Neural cell (in vitro differentiated cells): ENCODE measurements around the gene CPSF7. TPM values are rescaled to one million over a fixed set of nuclear protein-coding genes. Genes with fewer than 3 reads are reported as not detected.
A peak's percentile ranks its signal among the peaks of the same experiment; 100 is the strongest.

Source experiments
- H2AFZ ChIP-seq: fragments of 200-600, 300-800 bp; sonication (generic), shearing (Covaris generic); 2 replicates; pipeline ENCODE4 v1.6.0; 2014; ENCODE audit warnings: low read depth, mild to moderate bottlenecking, antibody characterized with exemption, low read length, moderate library complexity
- H3F3A ChIP-seq: fragments of 200-600 bp; shearing (Covaris generic); 2 replicates; pipeline ENCODE4 v1.6.1; 2016; ENCODE audit warnings: mild to moderate bottlenecking, moderate library complexity, mixed read lengths, antibody characterized with exemption, low read length; ENCODE audit not compliant: insufficient read depth, poor library complexity, severe bottlenecking
- H3K27ac ChIP-seq: fragments of 200-600, 300-800 bp; sonication (generic), shearing (Covaris generic); 2 replicates; pipeline ENCODE4 v1.5.1; 2014; ENCODE audit warnings: mild to moderate bottlenecking, low read length, moderate library complexity
- H3K27me3 ChIP-seq: fragments of 300-800, 200-600 bp; sonication (generic), shearing (Covaris generic); 2 replicates; pipeline ENCODE4 v1.6.0; 2014; ENCODE audit warnings: mild to moderate bottlenecking, low read depth, low read length, moderate library complexity; ENCODE audit not compliant: insufficient read depth
- H3K36me3 ChIP-seq: fragments of 300-800, 200-600 bp; sonication (generic), shearing (Covaris generic); 2 replicates; pipeline ENCODE4 v1.5.1; 2014; ENCODE audit warnings: mild to moderate bottlenecking, antibody characterized with exemption, low read length, moderate library complexity; ENCODE audit not compliant: insufficient read depth
- H3K4me2 ChIP-seq: fragments of 300-800, 200-600 bp; sonication (generic), shearing (Covaris generic); 2 replicates; pipeline ENCODE4 v1.6.0; 2014; ENCODE audit warnings: mild to moderate bottlenecking, low read length
- H3K4me3 ChIP-seq: fragments of 300-800, 200-600 bp; sonication (generic), shearing (Covaris generic); 2 replicates; pipeline ENCODE4 v1.5.1; 2014; ENCODE audit warnings: mild to moderate bottlenecking, low read length, moderate library complexity
- H3K79me2 ChIP-seq: fragments of 200-600 bp; shearing (Covaris generic); replicated peaks from 2 replicates; pipeline ENCODE4 v1.6.0; 2014; ENCODE audit warnings: mild to moderate bottlenecking, low read length, moderate library complexity; ENCODE audit not compliant: insufficient read depth
- H3K9ac ChIP-seq: fragments of 300-800, 200-600 bp; sonication (generic), shearing (Covaris generic); 2 replicates; pipeline ENCODE4 v1.6.1; 2016; ENCODE audit warnings: mild to moderate bottlenecking, low read length, mixed read lengths
- H3K9me2 ChIP-seq: fragments of 200-600 bp; shearing (Covaris generic); 2 replicates; pipeline ENCODE4 v1.6.1; 2016; ENCODE audit warnings: mild to moderate bottlenecking, low read length, mixed read lengths; ENCODE audit not compliant: insufficient read depth
- H3K9me3 ChIP-seq: fragments of 200-600, 300-800 bp; sonication (generic), shearing (Covaris generic); 2 replicates; pipeline ENCODE4 v1.6.1; 2016; ENCODE audit warnings: mild to moderate bottlenecking, mixed run types, low read length, moderate library complexity, mixed read lengths
- H4K20me1 ChIP-seq: fragments of 200-600 bp; shearing (Covaris generic); 2 replicates; pipeline ENCODE4 v1.6.1; 2016; ENCODE audit warnings: mild to moderate bottlenecking, mixed run types; ENCODE audit not compliant: insufficient read depth
- CTCF ChIP-seq: fragments of 450-650 bp; IDR thresholded peaks from 2 replicates; pipeline ENCODE4 v1.5.1; 2014; ENCODE audit warnings: antibody characterized with exemption, mild to moderate bottlenecking, moderate library complexity; ENCODE audit not compliant: poor library complexity, severe bottlenecking
- EP300 ChIP-seq: fragments of 450-650 bp; conservative IDR thresholded peaks from 2 replicates; pipeline ENCODE4 v1.6.1; 2014; ENCODE audit warnings: antibody characterized with exemption, mild to moderate bottlenecking, moderate library complexity; ENCODE audit not compliant: poor library complexity, severe bottlenecking
- EZH2 ChIP-seq: fragments of 200-600, 300-800 bp; shearing (Covaris generic), sonication (generic); IDR thresholded peaks from 2 replicates; pipeline ENCODE4 v1.6.1; 2014; ENCODE audit warnings: antibody characterized with exemption, low read length, borderline replicate concordance, mild to moderate bottlenecking; ENCODE audit not compliant: insufficient read depth, poor library complexity, severe bottlenecking
- MXI1 ChIP-seq: fragments of 450-650 bp; conservative IDR thresholded peaks from 2 replicates; pipeline ENCODE4 v1.6.1; 2014; ENCODE audit warnings: antibody characterized with exemption, mild to moderate bottlenecking; ENCODE audit not compliant: poor library complexity, severe bottlenecking
- POLR2AphosphoS5 ChIP-seq: IDR thresholded peaks from 2 replicates; pipeline ENCODE4 v1.6.1; 2012
- RAD21 ChIP-seq: fragments of 450-650 bp; conservative IDR thresholded peaks from 2 replicates; pipeline ENCODE4 v1.6.1; 2014; ENCODE audit warnings: antibody characterized with exemption, mild to moderate bottlenecking, moderate library complexity
- REST ChIP-seq: IDR thresholded peaks from 2 replicates; pipeline ENCODE4 v1.6.1; 2012; ENCODE audit warnings: borderline replicate concordance
- SMC3 ChIP-seq: fragments of 450-650 bp; conservative IDR thresholded peaks from 2 replicates; pipeline ENCODE4 v1.6.1; 2014; ENCODE audit warnings: antibody characterized with exemption, mild to moderate bottlenecking, moderate library complexity; ENCODE audit not compliant: poor library complexity
- TAF1 ChIP-seq: IDR thresholded peaks from 2 replicates; pipeline ENCODE4 v1.6.1; 2012; ENCODE audit warnings: low read depth
- polyA plus RNA-seq: library from polyadenylated mRNA; depleted of rRNA; stranded (reverse); fragments of >200 nt; gene quantifications from 2 replicates; pipeline ENCODE4 v1.2.3, GENCODE V29; 2014

The CPSF7 gene
- polyA plus RNA-seq, 1 donor from 2014 or later: 80.2 TPM

DNA sequence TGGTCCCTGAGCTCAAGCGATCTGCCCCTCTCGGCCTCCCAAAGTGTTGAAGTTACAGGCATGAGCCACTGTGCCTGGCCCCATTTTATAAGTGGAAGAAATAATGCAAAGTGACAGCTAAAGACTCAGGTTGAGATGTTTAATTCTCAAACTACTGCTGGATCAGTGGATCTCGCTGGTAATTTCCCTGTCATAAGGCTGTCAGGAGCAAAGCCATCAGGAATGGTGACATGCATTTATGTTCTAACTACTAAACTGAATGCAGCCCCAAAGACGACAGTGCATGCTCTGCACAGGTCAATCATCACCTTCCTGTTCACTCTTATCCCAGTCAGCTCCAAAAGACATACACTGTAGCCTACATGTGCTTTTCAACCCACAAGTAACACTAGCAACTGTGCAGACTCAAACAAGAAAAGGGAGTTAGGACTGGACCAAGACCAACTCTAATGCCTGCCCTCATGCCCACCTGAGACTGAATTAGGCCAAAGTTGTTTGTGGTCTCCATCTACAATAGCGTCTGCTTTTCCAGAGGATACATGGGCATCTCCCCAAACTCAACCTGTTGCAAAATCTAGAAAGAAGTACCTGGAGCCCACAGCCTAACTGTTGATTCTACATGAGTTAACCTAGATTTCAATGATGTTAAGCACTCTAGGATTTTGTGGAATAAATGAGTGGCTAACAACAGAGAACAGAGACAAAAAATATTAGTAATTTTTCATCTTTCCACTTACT, 22.6 kb downstream of the CPSF7 start:
- TF ChIP-seq REST (peak; percentile 65), EZH2 (no peak), POLR2AphosphoS5 (peak; percentile 78), TAF1 (no peak), EP300 (peak; percentile 93), MXI1 (peak; percentile 88)
- Histone ChIP-seq H4K20me1 (no peaks in the 10 kb centered on the region), H3K79me2 (no peaks in the 10 kb centered on the region), H3K9me2 (no peaks in the 10 kb centered on the region), H3K27me3 (no peaks in the 10 kb centered on the region), H3K9me3 (no peaks in the 10 kb centered on the region), H3K4me3 (peak overlapping the region; percentile 35), H3F3A (peaks cover 5% of the 10 kb centered on the region), H3K9ac (peak overlapping the region; percentile 1), H3K4me2 (peak overlapping the region; percentile 12), H2AFZ (no peak overlapping the region), H3K36me3 (peaks cover 8% of the 10 kb centered on the region), H3K27ac (peak overlapping the region; percentile 48)

GRCh38 chr11:61406067-61406466, 23.7 kb downstream of the CPSF7 start:
- H3K9me3 ChIP-seq: no peaks in the 10 kb centered on the region
- no peaks in the 10 kb centered on the region for H3K27me3 ChIP-seq
- peaks cover 5% of the 10 kb centered on the region for H3F3A ChIP-seq
- no peak overlapping the region for H3K9ac ChIP-seq
- H3K27ac ChIP-seq: peak overlapping the region; percentile 26
- H4K20me1 ChIP-seq: no peaks in the 10 kb centered on the region
- H3K4me2 ChIP-seq: peak overlapping the region; percentile 16
- TF ChIP-seq RAD21: no peak
- TF ChIP-seq SMC3: no peak
- TF ChIP-seq EP300: no peak
- TF ChIP-seq POLR2AphosphoS5: no peak
- no peak for TF ChIP-seq REST
- no peak for TF ChIP-seq MXI1
- TF ChIP-seq CTCF: no peak
- TF ChIP-seq TAF1: no peak
- no peak for TF ChIP-seq EZH2
- H3K36me3 ChIP-seq: peaks cover 8% of the 10 kb centered on the region
- H3K9me2 ChIP-seq: no peaks in the 10 kb centered on the region
- H3K4me3 ChIP-seq: no peak overlapping the region
- no peaks in the 10 kb centered on the region for H3K79me2 ChIP-seq
- no peak overlapping the region for H2AFZ ChIP-seq
